Measurements from ENCODE around the gene SFXN2.

DNA sequence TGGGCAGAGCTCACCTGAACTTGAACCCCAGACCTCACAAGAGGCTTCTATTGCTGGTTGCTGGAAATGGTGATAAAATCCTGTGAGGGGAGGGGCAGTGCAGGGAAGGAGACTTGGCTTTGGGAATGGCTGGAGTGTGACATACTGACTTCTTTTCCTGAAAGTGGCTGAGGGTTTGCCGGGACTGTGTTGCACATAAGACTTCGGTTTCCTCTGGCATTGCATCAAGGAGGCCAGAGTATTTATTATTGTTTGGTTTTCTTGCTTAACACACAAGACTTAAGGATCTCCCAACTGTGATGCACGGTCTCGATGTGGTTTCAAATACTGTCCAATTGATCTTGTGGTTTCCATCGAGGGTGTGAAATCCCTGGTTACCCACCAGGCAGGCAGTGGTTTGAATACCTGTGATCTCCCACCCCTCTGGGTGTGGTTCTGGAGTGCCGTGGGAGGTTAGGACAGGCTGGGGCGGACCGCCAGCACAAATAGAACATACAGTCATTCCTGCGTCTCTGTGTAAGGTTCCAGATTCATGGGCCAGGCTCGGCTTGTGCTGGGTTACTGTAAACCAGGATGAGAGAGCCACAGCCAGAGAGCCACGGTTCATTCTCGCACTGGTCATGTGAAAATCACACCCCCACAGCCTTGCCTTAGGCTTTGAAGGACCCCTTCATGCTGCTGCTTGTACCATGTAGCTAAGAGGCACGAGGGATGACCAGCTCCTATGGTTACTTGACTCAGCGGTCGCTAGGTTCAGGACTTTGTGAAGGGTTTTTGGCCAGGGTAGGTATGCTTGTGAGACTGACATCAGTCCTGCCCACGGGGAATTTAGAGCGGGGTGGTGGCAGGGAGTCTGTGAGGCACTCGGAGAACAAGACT, 68.5 kb downstream of the SFXN2 start:
- TF ChIP-seq POLR2A (IDR thresholded peaks at IDR 0.05; ENCODE audit: low read length) (no peak), GATA1 (IDR thresholded peaks at IDR 0.05; ENCODE audit: low read depth, low read length) (no peak)

Measured in erythroblast (primary cell).